OCI-LY1 (cell line): ENCODE data around the gene NDUFS8.

Experiments
- CTCF ChIP-seq: fragments of 200-600 bp; sonication (generic), shearing (Covaris generic); IDR thresholded peaks from 2 replicates; pipeline ENCODE4 v1.5.1; 2017; ENCODE audit warnings: mild to moderate bottlenecking, antibody characterized with exemption, low read length, moderate library complexity, mixed read lengths
- EZH2 ChIP-seq: fragments of 200-600 bp; sonication (generic), shearing (Covaris generic); IDR thresholded peaks from 2 replicates; pipeline ENCODE4 v1.8.0; 2017; ENCODE audit warnings: borderline replicate concordance, mixed run types, mild to moderate bottlenecking, antibody characterized with exemption, low read length, moderate library complexity, mixed read lengths

GRCh38 chr11:68041617-68042218 is 11.2 kb downstream of the NDUFS8 start:
- no peak for TF ChIP-seq CTCF
- TF ChIP-seq EZH2: no peak
